HepG2 (cell line): ENCODE data around the gene SLC13A3. TPM values are rescaled to one million over a fixed set of nuclear protein-coding genes. Genes with fewer than 3 reads are reported as not detected.

Experiments used
- AHR ChIP-seq: IDR thresholded peaks from 2 replicates; pipeline ENCODE4 v1.6.1; 2018; ENCODE audit warnings: missing genetic modification reagents, missing compliant biosample characterization
- CCDC6 ChIP-seq: sonication (generic); formaldehyde crosslinking; IDR thresholded peaks from 2 replicates; pipeline ENCODE4 v1.8.1; 2022; ENCODE audit warnings: mild to moderate bottlenecking, missing genetic modification reagents, moderate library complexity
- CREM ChIP-seq, 2 experiments: sonication (generic) in 1 of 2; formaldehyde crosslinking in 1 of 2; IDR thresholded peaks; 2 replicates each; pipeline versions ENCODE4 v1.4.0 to v1.6.1; 2016 to 2020; ENCODE audit warnings: antibody characterized with exemption in 1 of 2, mild to moderate bottlenecking in 1 of 2, missing genetic modification reagents in 1 of 2
- EEA1 ChIP-seq: sonication (generic); formaldehyde crosslinking; IDR thresholded peaks from 2 replicates; pipeline ENCODE4 v1.5.1; 2020; ENCODE audit warnings: mild to moderate bottlenecking, missing genetic modification reagents, borderline replicate concordance
- EED ChIP-seq: sonication (generic); formaldehyde crosslinking; IDR thresholded peaks from 2 replicates; pipeline ENCODE4 v1.5.0; 2020; ENCODE audit warnings: mild to moderate bottlenecking, missing genetic modification reagents
- FIP1L1 ChIP-seq: fragments of 200-400 bp; formaldehyde crosslinking; IDR thresholded peaks from 2 replicates; pipeline ENCODE4 v1.6.1; 2018; ENCODE audit warnings: low read depth, mild to moderate bottlenecking, low read length, moderate library complexity, borderline replicate concordance; ENCODE audit not compliant: insufficient read depth
- FOXM1 ChIP-seq: sonication (generic); formaldehyde crosslinking; IDR thresholded peaks from 2 replicates; pipeline ENCODE4 v1.5.0; 2020; ENCODE audit warnings: missing genetic modification reagents
- HHEX ChIP-seq: IDR thresholded peaks from 2 replicates; pipeline ENCODE4 v1.6.1; 2016; ENCODE audit warnings: control low read depth
- JDP2 ChIP-seq: sonication (generic); formaldehyde crosslinking; IDR thresholded peaks from 2 replicates; pipeline ENCODE4 v1.8.1; 2022; ENCODE audit warnings: missing genetic modification reagents, borderline replicate concordance
- JUNB ChIP-seq: sonication (generic); formaldehyde crosslinking; IDR thresholded peaks from 2 replicates; pipeline ENCODE4 v1.8.0; 2022; ENCODE audit warnings: missing genetic modification reagents, mild to moderate bottlenecking, borderline replicate concordance
- KAT7 ChIP-seq: IDR thresholded peaks from 2 replicates; pipeline ENCODE4 v1.6.1; 2018; ENCODE audit warnings: borderline replicate concordance, missing compliant biosample characterization
- KDM1A ChIP-seq: IDR thresholded peaks from 2 replicates; pipeline ENCODE4 v1.6.1; 2016; ENCODE audit warnings: missing compliant biosample characterization
- NFYB ChIP-seq: sonication (generic); formaldehyde crosslinking; IDR thresholded peaks from 2 replicates; pipeline ENCODE4 v1.4.0; 2020; ENCODE audit warnings: missing genetic modification reagents
- PRPF4 ChIP-seq: fragments of 200-400 bp; formaldehyde crosslinking; IDR thresholded peaks from 2 replicates; pipeline ENCODE4 v1.6.1; 2016; ENCODE audit warnings: low read length, low read depth; ENCODE audit not compliant: poor library complexity, severe bottlenecking
- RXRB ChIP-seq: IDR thresholded peaks from 2 replicates; pipeline ENCODE4 v1.6.1; 2016; ENCODE audit warnings: borderline replicate concordance, missing genetic modification reagents, missing compliant biosample characterization
- SOX5 ChIP-seq: IDR thresholded peaks from 2 replicates; pipeline ENCODE4 v1.6.1; 2016; ENCODE audit warnings: borderline replicate concordance
- SP2 ChIP-seq: sonication (generic); formaldehyde crosslinking; IDR thresholded peaks from 2 replicates; pipeline ENCODE4 v1.5.1; 2020; ENCODE audit warnings: mild to moderate bottlenecking, missing genetic modification reagents
- TRIM24 ChIP-seq: sonication (generic); formaldehyde crosslinking; IDR thresholded peaks from 2 replicates; pipeline ENCODE4 v1.8.0; 2022; ENCODE audit warnings: mild to moderate bottlenecking, missing genetic modification reagents
- ZFP36L1 ChIP-seq: sonication (generic); formaldehyde crosslinking; IDR thresholded peaks from 2 replicates; pipeline ENCODE4 v1.8.0; 2022; ENCODE audit warnings: mild to moderate bottlenecking, missing genetic modification reagents, moderate library complexity
- ZNF263 ChIP-seq: sonication (generic); formaldehyde crosslinking; IDR thresholded peaks from 2 replicates; pipeline ENCODE4 v1.4.0; 2020; ENCODE audit warnings: missing genetic modification reagents
- ZNF572 ChIP-seq: sonication (generic); formaldehyde crosslinking; IDR thresholded peaks from 2 replicates; pipeline ENCODE4 v1.5.1; 2020; ENCODE audit warnings: mild to moderate bottlenecking, missing genetic modification reagents
- ZNF891 ChIP-seq: sonication (generic); formaldehyde crosslinking; IDR thresholded peaks from 2 replicates; pipeline ENCODE4 v1.5.0; 2020; ENCODE audit warnings: mild to moderate bottlenecking, missing genetic modification reagents
- ZSCAN12 ChIP-seq: sonication (generic); formaldehyde crosslinking; IDR thresholded peaks from 2 replicates; pipeline ENCODE4 v1.9.0; 2021; ENCODE audit warnings: mild to moderate bottlenecking, missing genetic modification reagents
- polyA plus RNA-seq, 8 experiments: library from polyadenylated mRNA; depleted of rRNA in 3 of 8; stranded (reverse) in 7 of 8; unstranded in 1 of 8; fragments of >200 nt; fragmentation: Illumina TruSeq in 4 of 8; extraction: Trizol in 4 of 8; gene quantifications; 2 replicates each; pipeline versions ENCODE4 v1.2.1 to v1.2.3, GENCODE V29; 2011 to 2016; ENCODE audit warnings: low read depth in 4 of 8, missing spikeins in 1 of 8, mixed read lengths in 1 of 8; ENCODE audit not compliant: insufficient read depth in 1 of 8
- total RNA-seq, 5 experiments: library from RNA; depleted of rRNA; stranded (reverse); fragments of >200 nt; fragmentation: Illumina TruSeq; extraction: Trizol; gene quantifications; 2 replicates each; pipeline ENCODE4 v1.2.3, GENCODE V29; 2016; ENCODE audit warnings: low read depth in 1 of 5
- TF ChIP-seq, protein P1 (sequence below): sonication (generic); formaldehyde crosslinking; IDR thresholded peaks from 2 replicates; pipeline ENCODE4 v1.8.1; 2022; ENCODE audit warnings: mild to moderate bottlenecking, missing genetic modification reagents
- TF ChIP-seq, protein P2 (sequence below): sonication (generic); formaldehyde crosslinking; IDR thresholded peaks from 2 replicates; pipeline ENCODE4 v1.5.0; 2020; ENCODE audit warnings: missing genetic modification reagents
- TF ChIP-seq, protein P3 (sequence below): sonication (generic); formaldehyde crosslinking; IDR thresholded peaks from 2 replicates; pipeline ENCODE4 v1.5.0; 2020; ENCODE audit warnings: mild to moderate bottlenecking, missing genetic modification reagents

Gene SLC13A3
- total and polyA plus RNA-seq, 2 of the 13 experiments (the other 11 are each of a cell fraction or from before 2014, with no cell fraction given): 66.5 to 76.0 TPM

DNA sequence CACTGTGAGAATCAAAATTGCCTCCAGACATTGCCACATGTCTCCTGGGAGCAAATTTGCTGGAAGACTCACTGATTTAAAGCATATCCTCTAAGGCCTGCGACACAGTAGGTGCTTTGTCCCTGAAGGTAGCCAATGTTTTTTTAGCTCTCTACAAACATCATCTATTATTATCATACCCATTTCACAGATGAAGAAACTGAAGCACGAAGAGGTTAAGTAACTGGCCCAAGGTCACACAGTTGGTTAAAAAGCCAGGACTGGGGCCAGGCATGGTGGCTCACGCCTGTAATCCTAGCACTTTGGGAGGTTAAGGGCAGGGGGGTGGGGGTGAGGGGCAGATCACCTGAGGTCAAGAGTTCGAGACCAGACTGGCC is 12.4 kb downstream of the SLC13A3 start (continued):
- TF ChIP-seq ZFP36L1 (CRISPR knock-in tag) (no peak), PRPF4 (no peak), RXRB (no peak), CCDC6 (0 out of 2 replicates have a peak, but pooled peaks have one; percentile 3), SOX5 (CRISPR knock-in tag) (no peak), CREM (IDR thresholded peaks at IDR 0.05) (no peak), CREM (CRISPR knock-in tag; IDR thresholded peaks at IDR 0.05) (no peak), JDP2 (CRISPR knock-in tag) (no peak), KDM1A (CRISPR knock-in tag) (peak; percentile 80), JUNB (CRISPR knock-in tag) (no peak), KAT7 (CRISPR knock-in tag) (no peak), ZNF572 (CRISPR knock-in tag) (no peak), SP2 (CRISPR knock-in tag) (0 out of 2 replicates have a peak, but pooled peaks have one; percentile 20), EEA1 (no peak), ZNF891 (no peak), AHR (CRISPR knock-in tag) (no peak), EED (no peak), FIP1L1 (no peak), ZSCAN12 (no peak), TRIM24 (0 out of 2 replicates have a peak, but pooled peaks have one; percentile 0), HHEX (no peak), ZNF263 (CRISPR knock-in tag) (no peak), FOXM1 (no peak), NFYB (CRISPR knock-in tag) (no peak)
- TF ChIP-seq, protein P1, sequence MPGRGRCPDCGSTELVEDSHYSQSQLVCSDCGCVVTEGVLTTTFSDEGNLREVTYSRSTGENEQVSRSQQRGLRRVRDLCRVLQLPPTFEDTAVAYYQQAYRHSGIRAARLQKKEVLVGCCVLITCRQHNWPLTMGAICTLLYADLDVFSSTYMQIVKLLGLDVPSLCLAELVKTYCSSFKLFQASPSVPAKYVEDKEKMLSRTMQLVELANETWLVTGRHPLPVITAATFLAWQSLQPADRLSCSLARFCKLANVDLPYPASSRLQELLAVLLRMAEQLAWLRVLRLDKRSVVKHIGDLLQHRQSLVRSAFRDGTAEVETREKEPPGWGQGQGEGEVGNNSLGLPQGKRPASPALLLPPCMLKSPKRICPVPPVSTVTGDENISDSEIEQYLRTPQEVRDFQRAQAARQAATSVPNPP (CRISPR knock-in tag): no peak
- TF ChIP-seq, protein P2, sequence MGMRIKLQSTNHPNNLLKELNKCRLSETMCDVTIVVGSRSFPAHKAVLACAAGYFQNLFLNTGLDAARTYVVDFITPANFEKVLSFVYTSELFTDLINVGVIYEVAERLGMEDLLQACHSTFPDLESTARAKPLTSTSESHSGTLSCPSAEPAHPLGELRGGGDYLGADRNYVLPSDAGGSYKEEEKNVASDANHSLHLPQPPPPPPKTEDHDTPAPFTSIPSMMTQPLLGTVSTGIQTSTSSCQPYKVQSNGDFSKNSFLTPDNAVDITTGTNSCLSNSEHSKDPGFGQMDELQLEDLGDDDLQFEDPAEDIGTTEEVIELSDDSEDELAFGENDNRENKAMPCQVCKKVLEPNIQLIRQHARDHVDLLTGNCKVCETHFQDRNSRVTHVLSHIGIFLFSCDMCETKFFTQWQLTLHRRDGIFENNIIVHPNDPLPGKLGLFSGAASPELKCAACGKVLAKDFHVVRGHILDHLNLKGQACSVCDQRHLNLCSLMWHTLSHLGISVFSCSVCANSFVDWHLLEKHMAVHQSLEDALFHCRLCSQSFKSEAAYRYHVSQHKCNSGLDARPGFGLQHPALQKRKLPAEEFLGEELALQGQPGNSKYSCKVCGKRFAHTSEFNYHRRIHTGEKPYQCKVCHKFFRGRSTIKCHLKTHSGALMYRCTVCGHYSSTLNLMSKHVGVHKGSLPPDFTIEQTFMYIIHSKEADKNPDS: no peak
- TF ChIP-seq, protein P3, sequence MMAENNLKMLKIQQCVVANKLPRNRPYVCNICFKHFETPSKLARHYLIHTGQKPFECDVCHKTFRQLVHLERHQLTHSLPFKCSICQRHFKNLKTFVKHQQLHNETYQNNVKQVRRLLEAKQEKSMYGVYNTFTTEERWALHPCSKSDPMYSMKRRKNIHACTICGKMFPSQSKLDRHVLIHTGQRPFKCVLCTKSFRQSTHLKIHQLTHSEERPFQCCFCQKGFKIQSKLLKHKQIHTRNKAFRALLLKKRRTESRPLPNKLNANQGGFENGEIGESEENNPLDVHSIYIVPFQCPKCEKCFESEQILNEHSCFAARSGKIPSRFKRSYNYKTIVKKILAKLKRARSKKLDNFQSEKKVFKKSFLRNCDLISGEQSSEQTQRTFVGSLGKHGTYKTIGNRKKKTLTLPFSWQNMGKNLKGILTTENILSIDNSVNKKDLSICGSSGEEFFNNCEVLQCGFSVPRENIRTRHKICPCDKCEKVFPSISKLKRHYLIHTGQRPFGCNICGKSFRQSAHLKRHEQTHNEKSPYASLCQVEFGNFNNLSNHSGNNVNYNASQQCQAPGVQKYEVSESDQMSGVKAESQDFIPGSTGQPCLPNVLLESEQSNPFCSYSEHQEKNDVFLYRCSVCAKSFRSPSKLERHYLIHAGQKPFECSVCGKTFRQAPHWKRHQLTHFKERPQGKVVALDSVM (CRISPR knock-in tag): no peak
